Neural cell (in vitro differentiated cells): ENCODE measurements around the gene PAIP2. TPM values are rescaled to one million over a fixed set of nuclear protein-coding genes. Genes with fewer than 3 reads are reported as not detected.

Experiments
- H2AFZ ChIP-seq: fragments of 200-600, 300-800 bp; sonication (generic), shearing (Covaris generic); 2 replicates; pipeline ENCODE4 v1.6.0; 2014; ENCODE audit warnings: low read depth, mild to moderate bottlenecking, antibody characterized with exemption, low read length, moderate library complexity
- H3F3A ChIP-seq: fragments of 200-600 bp; shearing (Covaris generic); 2 replicates; pipeline ENCODE4 v1.6.1; 2016; ENCODE audit warnings: mild to moderate bottlenecking, moderate library complexity, mixed read lengths, antibody characterized with exemption, low read length; ENCODE audit not compliant: insufficient read depth, poor library complexity, severe bottlenecking
- H3K27ac ChIP-seq: fragments of 200-600, 300-800 bp; sonication (generic), shearing (Covaris generic); 2 replicates; pipeline ENCODE4 v1.5.1; 2014; ENCODE audit warnings: mild to moderate bottlenecking, low read length, moderate library complexity
- H3K27me3 ChIP-seq: fragments of 300-800, 200-600 bp; sonication (generic), shearing (Covaris generic); 2 replicates; pipeline ENCODE4 v1.6.0; 2014; ENCODE audit warnings: mild to moderate bottlenecking, low read depth, low read length, moderate library complexity; ENCODE audit not compliant: insufficient read depth
- H3K36me3 ChIP-seq: fragments of 300-800, 200-600 bp; sonication (generic), shearing (Covaris generic); 2 replicates; pipeline ENCODE4 v1.5.1; 2014; ENCODE audit warnings: mild to moderate bottlenecking, antibody characterized with exemption, low read length, moderate library complexity; ENCODE audit not compliant: insufficient read depth
- H3K4me2 ChIP-seq: fragments of 300-800, 200-600 bp; sonication (generic), shearing (Covaris generic); 2 replicates; pipeline ENCODE4 v1.6.0; 2014; ENCODE audit warnings: mild to moderate bottlenecking, low read length
- H3K4me3 ChIP-seq: fragments of 300-800, 200-600 bp; sonication (generic), shearing (Covaris generic); 2 replicates; pipeline ENCODE4 v1.5.1; 2014; ENCODE audit warnings: mild to moderate bottlenecking, low read length, moderate library complexity
- H3K79me2 ChIP-seq: fragments of 200-600 bp; shearing (Covaris generic); replicated peaks from 2 replicates; pipeline ENCODE4 v1.6.0; 2014; ENCODE audit warnings: mild to moderate bottlenecking, low read length, moderate library complexity; ENCODE audit not compliant: insufficient read depth
- H3K9ac ChIP-seq: fragments of 300-800, 200-600 bp; sonication (generic), shearing (Covaris generic); 2 replicates; pipeline ENCODE4 v1.6.1; 2016; ENCODE audit warnings: mild to moderate bottlenecking, low read length, mixed read lengths
- H3K9me2 ChIP-seq: fragments of 200-600 bp; shearing (Covaris generic); 2 replicates; pipeline ENCODE4 v1.6.1; 2016; ENCODE audit warnings: mild to moderate bottlenecking, low read length, mixed read lengths; ENCODE audit not compliant: insufficient read depth
- H3K9me3 ChIP-seq: fragments of 200-600, 300-800 bp; sonication (generic), shearing (Covaris generic); 2 replicates; pipeline ENCODE4 v1.6.1; 2016; ENCODE audit warnings: mild to moderate bottlenecking, mixed run types, low read length, moderate library complexity, mixed read lengths
- H4K20me1 ChIP-seq: fragments of 200-600 bp; shearing (Covaris generic); 2 replicates; pipeline ENCODE4 v1.6.1; 2016; ENCODE audit warnings: mild to moderate bottlenecking, mixed run types; ENCODE audit not compliant: insufficient read depth
- CTCF ChIP-seq: fragments of 450-650 bp; IDR thresholded peaks from 2 replicates; pipeline ENCODE4 v1.5.1; 2014; ENCODE audit warnings: antibody characterized with exemption, mild to moderate bottlenecking, moderate library complexity; ENCODE audit not compliant: poor library complexity, severe bottlenecking
- EP300 ChIP-seq: fragments of 450-650 bp; conservative IDR thresholded peaks from 2 replicates; pipeline ENCODE4 v1.6.1; 2014; ENCODE audit warnings: antibody characterized with exemption, mild to moderate bottlenecking, moderate library complexity; ENCODE audit not compliant: poor library complexity, severe bottlenecking
- EZH2 ChIP-seq: fragments of 200-600, 300-800 bp; shearing (Covaris generic), sonication (generic); IDR thresholded peaks from 2 replicates; pipeline ENCODE4 v1.6.1; 2014; ENCODE audit warnings: antibody characterized with exemption, low read length, borderline replicate concordance, mild to moderate bottlenecking; ENCODE audit not compliant: insufficient read depth, poor library complexity, severe bottlenecking
- MXI1 ChIP-seq: fragments of 450-650 bp; conservative IDR thresholded peaks from 2 replicates; pipeline ENCODE4 v1.6.1; 2014; ENCODE audit warnings: antibody characterized with exemption, mild to moderate bottlenecking; ENCODE audit not compliant: poor library complexity, severe bottlenecking
- POLR2AphosphoS5 ChIP-seq: IDR thresholded peaks from 2 replicates; pipeline ENCODE4 v1.6.1; 2012
- RAD21 ChIP-seq: fragments of 450-650 bp; conservative IDR thresholded peaks from 2 replicates; pipeline ENCODE4 v1.6.1; 2014; ENCODE audit warnings: antibody characterized with exemption, mild to moderate bottlenecking, moderate library complexity
- REST ChIP-seq: IDR thresholded peaks from 2 replicates; pipeline ENCODE4 v1.6.1; 2012; ENCODE audit warnings: borderline replicate concordance
- SMC3 ChIP-seq: fragments of 450-650 bp; conservative IDR thresholded peaks from 2 replicates; pipeline ENCODE4 v1.6.1; 2014; ENCODE audit warnings: antibody characterized with exemption, mild to moderate bottlenecking, moderate library complexity; ENCODE audit not compliant: poor library complexity
- TAF1 ChIP-seq: IDR thresholded peaks from 2 replicates; pipeline ENCODE4 v1.6.1; 2012; ENCODE audit warnings: low read depth
- polyA plus RNA-seq: library from polyadenylated mRNA; depleted of rRNA; stranded (reverse); fragments of >200 nt; gene quantifications from 2 replicates; pipeline ENCODE4 v1.2.3, GENCODE V29; 2014

PAIP2 gene
- polyA plus RNA-seq, 1 donor from 2014 or later, result 201 TPM

GRCh38 chr5:139394123-139394653 lies 52.5 kb downstream of the PAIP2 start:
- H3F3A ChIP-seq, result no peaks in the 10 kb centered on the region
- H4K20me1 ChIP-seq, result no peaks in the 10 kb centered on the region
- no peak overlapping the region for H3K4me2 ChIP-seq
- H3K9ac ChIP-seq, result peak overlapping the region; percentile 9
- H3K27me3 ChIP-seq, result peaks cover 50% of the 10 kb centered on the region
- H2AFZ ChIP-seq, result no peak overlapping the region
- no peaks in the 10 kb centered on the region for H3K9me3 ChIP-seq
- H3K27ac ChIP-seq, result no peak overlapping the region
- H3K4me3 ChIP-seq, result peak overlapping the region; percentile 55
- H3K79me2 ChIP-seq, result no peaks in the 10 kb centered on the region
- H3K9me2 ChIP-seq, result no peaks in the 10 kb centered on the region
- H3K36me3 ChIP-seq, result no peaks in the 10 kb centered on the region
- TF ChIP-seq RAD21 (no peak), CTCF (peak; percentile 46)

GRCh38 chr5:139394654-139395566 lies 53.3 kb downstream of the PAIP2 start, which contains the start of gene PROB1:
Gene PROB1, minus strand, starts transcription at chr5:139395104. Its CDS starts 23 bp downstream, at chr5:139395081.
- H3K4me2 ChIP-seq, result no peak within 1 kb of the TSS
- H4K20me1 ChIP-seq, result no peaks in the 10 kb centered on the region
- no peak for TF ChIP-seq RAD21
- TF ChIP-seq TAF1, result no peak
- no peak for TF ChIP-seq EP300
- TF ChIP-seq EZH2, result no peak
- TF ChIP-seq MXI1, result no peak
- H3K9ac ChIP-seq, result peak within 1 kb of the TSS; percentile 9
- H3K9me3 ChIP-seq, result no peaks in the 10 kb centered on the region
- H3K9me2 ChIP-seq, result no peaks in the 10 kb centered on the region
- H3K4me3 ChIP-seq, result peak within 1 kb of the TSS; percentile 55
- no peaks in the 10 kb centered on the region for H3K79me2 ChIP-seq
- H3K27ac ChIP-seq, result no peak within 1 kb of the TSS
- peaks cover 50% of the 10 kb centered on the region for H3K27me3 ChIP-seq
- no peak within 1 kb of the TSS for H2AFZ ChIP-seq
- H3K36me3 ChIP-seq, result no peaks in the 10 kb centered on the region
- no peaks in the 10 kb centered on the region for H3F3A ChIP-seq

DNA sequence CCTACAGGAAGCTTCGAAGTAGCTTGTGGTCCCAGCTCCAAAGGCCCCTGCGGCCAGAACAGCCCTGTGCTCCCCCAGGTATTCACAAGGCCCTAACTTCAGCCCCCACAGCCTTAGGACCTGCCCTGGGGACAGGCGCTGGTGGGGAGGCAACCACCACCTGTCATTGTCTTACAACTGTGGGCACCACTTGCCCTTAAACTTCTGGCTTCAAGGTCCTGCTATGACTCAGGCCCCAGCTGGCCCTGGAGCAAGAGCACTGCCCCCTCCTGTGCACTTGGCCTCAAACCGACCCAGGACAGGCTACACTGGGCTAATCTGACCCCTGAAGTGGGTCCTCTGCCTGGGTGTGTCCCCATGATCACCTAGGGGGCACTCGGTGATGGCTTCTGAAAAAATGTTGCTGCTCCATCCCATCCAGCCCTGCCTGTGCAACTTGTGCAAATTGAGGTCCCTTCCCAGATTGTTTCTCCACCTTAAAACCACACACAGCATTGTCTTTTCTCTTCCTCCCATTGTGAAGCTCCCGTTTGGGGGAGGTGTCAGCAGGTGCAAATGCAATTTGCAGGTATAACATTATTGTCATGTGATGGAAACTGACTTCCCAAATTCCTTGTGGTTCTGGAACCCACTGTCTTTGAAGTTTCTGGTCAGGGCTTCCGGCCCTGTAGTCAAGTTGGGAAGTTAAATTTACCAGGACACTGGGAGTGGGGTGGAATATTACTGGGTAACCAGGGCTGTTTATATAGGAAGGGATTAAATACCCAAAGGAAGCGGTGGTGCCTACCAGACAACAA lies 54.4 kb downstream of the PAIP2 start:
- TF ChIP-seq SMC3 (no peak), POLR2AphosphoS5 (no peak), REST (no peak), EZH2 (no peak), MXI1 (no peak), RAD21 (no peak), EP300 (no peak), TAF1 (no peak), CTCF (no peak)
- H3K27ac ChIP-seq, result no peak overlapping the region
- H3K27me3 ChIP-seq, result peaks cover 50% of the 10 kb centered on the region
- no peaks in the 10 kb centered on the region for H3K36me3 ChIP-seq
- no peak overlapping the region for H3K9ac ChIP-seq
- H3K79me2 ChIP-seq, result no peaks in the 10 kb centered on the region
- H3K4me2 ChIP-seq, result no peak overlapping the region
- H3K9me3 ChIP-seq, result no peaks in the 10 kb centered on the region
- H3K4me3 ChIP-seq, result no peak overlapping the region
- no peak overlapping the region for H2AFZ ChIP-seq
- no peaks in the 10 kb centered on the region for H3F3A ChIP-seq
- no peaks in the 10 kb centered on the region for H3K9me2 ChIP-seq
- no peaks in the 10 kb centered on the region for H4K20me1 ChIP-seq
